ENCODE data around the gene DDX4. TPM values are rescaled to one million over a fixed set of nuclear protein-coding genes. Genes with fewer than 3 reads are reported as not detected.
"Not testable (repeated sequence)": the region's sequence is repeated elsewhere in the genome, so short reads cannot be mapped to it uniquely, and the experiment has no call there.

DDX4 gene
- polyA plus RNA-seq, 3 donors: not detected

GRCh38 chr5:55777332-55777731 is 39.5 kb downstream of the DDX4 start:
- Histone ChIP-seq H3K9ac (ENCODE audit: insufficient read depth, low read length, poor library complexity, severe bottlenecking) (no peak overlapping the region), H3K9me3 (replicated peaks in 1 of 2; ENCODE audit: control insufficient read depth in 1 of 2, insufficient read depth in 1 of 2, low read length in 2 of 2) (no peaks in the 10 kb centered on the region), H3K4me3 (replicated peaks in 1 of 3; ENCODE audit: low read depth in 2 of 3, low read length in 3 of 3) (no peak overlapping the region), H3K4me1 (ENCODE audit: control insufficient read depth in 1 of 2, insufficient read depth in 2 of 2, low read length in 2 of 2) (peaks cover 2 to 9% of the 10 kb centered on the region in 2 donors), H3K36me3 (replicated peaks in 1 of 2; ENCODE audit: control insufficient read depth in 1 of 2, insufficient read depth in 2 of 2, low read length in 2 of 2) (no peaks in the 10 kb centered on the region), H3K27ac (ENCODE audit: low read depth in 1 of 2, low read length in 2 of 2) (no peak overlapping the region), H3K4me2 (replicated peaks; ENCODE audit: extremely low read depth, low read length, poor library complexity, severe bottlenecking) (no peak overlapping the region), H2AFZ (ENCODE audit: insufficient read depth, low read depth, low read length, poor library complexity, severe bottlenecking) (no peak overlapping the region), H4K20me1 (ENCODE audit: insufficient read depth, low read length) (no peaks in the 10 kb centered on the region), H3K79me2 (ENCODE audit: insufficient read depth, low read length) (no peaks in the 10 kb centered on the region), H3K27me3 (ENCODE audit: control insufficient read depth in 2 of 2, insufficient read depth in 2 of 2, low read length in 2 of 2) (no peaks in the 10 kb centered on the region)
- Mint-ChIP-seq H3K4me1 (peaks cover 11% of the 10 kb centered on the region), H3K36me3 (no peaks in the 10 kb centered on the region), H3K4me3 (no peak overlapping the region), H3K27me3 (ENCODE audit: low read depth in 3 of 3) (peaks cover 0 to 4% (median 2%) of the 10 kb centered on the region in 3 donors), H3K27ac (no peak overlapping the region), H3K9me3 (peaks cover 0 to 2% (median 0%) of the 10 kb centered on the region in 7 donors)
- TF ChIP-seq CTCF (IDR thresholded peaks at IDR 0.05): no peak
- intact Hi-C loops (cut with micrococcal nuclease): no loop called here
- WGBS (ENCODE audit: insufficient coverage): 96% methylated on average over 4 of the region's 6 CpGs
- DNase-seq: no peak

GRCh38 chr5:55800924-55801323 is 63.1 kb downstream of the DDX4 start:
- Histone ChIP-seq H3K36me3 (replicated peaks in 1 of 2; ENCODE audit: control insufficient read depth in 1 of 2, insufficient read depth in 2 of 2, low read length in 2 of 2) (no peaks in the 10 kb centered on the region), H3K9ac (ENCODE audit: insufficient read depth, low read length, poor library complexity, severe bottlenecking) (no peak overlapping the region), H3K4me2 (replicated peaks; ENCODE audit: extremely low read depth, low read length, poor library complexity, severe bottlenecking) (no peak overlapping the region), H3K4me3 (replicated peaks in 1 of 3; ENCODE audit: low read depth in 2 of 3, low read length in 3 of 3) (no peak overlapping the region), H3K4me1 (ENCODE audit: control insufficient read depth in 1 of 2, insufficient read depth in 2 of 2, low read length in 2 of 2) (no peaks in the 10 kb centered on the region), H3K79me2 (ENCODE audit: insufficient read depth, low read length) (no peaks in the 10 kb centered on the region), H3K9me3 (replicated peaks in 1 of 2; ENCODE audit: control insufficient read depth in 1 of 2, insufficient read depth in 1 of 2, low read length in 2 of 2) (no peaks in the 10 kb centered on the region), H3K27ac (ENCODE audit: low read depth in 1 of 2, low read length in 2 of 2) (no peak overlapping the region), H4K20me1 (ENCODE audit: insufficient read depth, low read length) (no peaks in the 10 kb centered on the region), H2AFZ (ENCODE audit: insufficient read depth, low read depth, low read length, poor library complexity, severe bottlenecking) (no peak overlapping the region), H3K27me3 (ENCODE audit: control insufficient read depth in 2 of 2, insufficient read depth in 2 of 2, low read length in 2 of 2) (no peaks in the 10 kb centered on the region)
- no CpG with 5 or more reads among the region's 6 CpGs for WGBS (ENCODE audit: insufficient coverage)
- Mint-ChIP-seq H3K9me3 (peaks cover 0 to 2% (median 0%) of the 10 kb centered on the region in 7 donors), H3K27me3 (ENCODE audit: low read depth in 3 of 3) (peaks cover 0 to 2% (median 2%) of the 10 kb centered on the region in 3 donors), H3K36me3 (no peaks in the 10 kb centered on the region), H3K27ac (no peak overlapping the region), H3K4me3 (no peak overlapping the region), H3K4me1 (no peaks in the 10 kb centered on the region)
- no peak for DNase-seq
- intact Hi-C loops (cut with micrococcal nuclease): no loop called here
- TF ChIP-seq CTCF (IDR thresholded peaks at IDR 0.05): no peak

GRCh38 chr5:55808814-55809213 is 71.0 kb downstream of the DDX4 start:
- H3K9me3 Mint-ChIP-seq: peaks cover 16 to 37% (median 20%) of the 10 kb centered on the region in 7 donors
- H3K79me2 ChIP-seq (ENCODE audit: insufficient read depth, low read length); intact Hi-C loops (cut with micrococcal nuclease); H3K27ac Mint-ChIP-seq; H3K9ac ChIP-seq (ENCODE audit: insufficient read depth, low read length, poor library complexity, severe bottlenecking); DNase-seq; H3K4me3 ChIP-seq (replicated peaks in 1 of 3; ENCODE audit: low read depth in 2 of 3, low read length in 3 of 3); H3K4me3 Mint-ChIP-seq; H2AFZ ChIP-seq (ENCODE audit: insufficient read depth, low read depth, low read length, poor library complexity, severe bottlenecking); H3K27me3 ChIP-seq (ENCODE audit: control insufficient read depth in 2 of 2, insufficient read depth in 2 of 2, low read length in 2 of 2); H3K27ac ChIP-seq (ENCODE audit: low read depth in 1 of 2, low read length in 2 of 2); H3K4me2 ChIP-seq (replicated peaks; ENCODE audit: extremely low read depth, low read length, poor library complexity, severe bottlenecking); H3K4me1 Mint-ChIP-seq; H3K4me1 ChIP-seq (ENCODE audit: control insufficient read depth in 1 of 2, insufficient read depth in 2 of 2, low read length in 2 of 2); H3K27me3 Mint-ChIP-seq (ENCODE audit: low read depth in 3 of 3); H3K36me3 ChIP-seq (replicated peaks in 1 of 2; ENCODE audit: control insufficient read depth in 1 of 2, insufficient read depth in 2 of 2, low read length in 2 of 2); H4K20me1 ChIP-seq (ENCODE audit: insufficient read depth, low read length); H3K36me3 Mint-ChIP-seq: not testable (repeated sequence)
- WGBS (ENCODE audit: insufficient coverage): 94% methylated on average over 6 of the region's 7 CpGs
- peaks cover 0 to 11% of the 10 kb centered on the region in 2 donors for H3K9me3 ChIP-seq (replicated peaks in 1 of 2; ENCODE audit: control insufficient read depth in 1 of 2, insufficient read depth in 1 of 2, low read length in 2 of 2)
